NCI-H1436 treated with DMSO at 0.1 percent for 48 hours (cell line): Measurements from ENCODE around the gene ALDH9A1.

Experiments used
- DNase-seq: peaks from one replicate; lab custom pipeline; 2025; lab: John Stamatoyannopoulos, UW

ALDH9A1 gene

GRCh38 chr1:165623624-165624023, 74.7 kb downstream of the ALDH9A1 start:
- DNase-seq: no peak

GRCh38 chr1:165619647-165620151, 78.7 kb downstream of the ALDH9A1 start:
- no peak for DNase-seq

- no peak for DNase-seq
These were observed 81.3 kb downstream of the ALDH9A1 start for GRCh38 chr1:165616987-165617546.

- no peak for DNase-seq
These were observed 82.2 kb downstream of the ALDH9A1 start for GRCh38 chr1:165616054-165616612.
